ENCODE results near the gene CTF1.

DNA sequence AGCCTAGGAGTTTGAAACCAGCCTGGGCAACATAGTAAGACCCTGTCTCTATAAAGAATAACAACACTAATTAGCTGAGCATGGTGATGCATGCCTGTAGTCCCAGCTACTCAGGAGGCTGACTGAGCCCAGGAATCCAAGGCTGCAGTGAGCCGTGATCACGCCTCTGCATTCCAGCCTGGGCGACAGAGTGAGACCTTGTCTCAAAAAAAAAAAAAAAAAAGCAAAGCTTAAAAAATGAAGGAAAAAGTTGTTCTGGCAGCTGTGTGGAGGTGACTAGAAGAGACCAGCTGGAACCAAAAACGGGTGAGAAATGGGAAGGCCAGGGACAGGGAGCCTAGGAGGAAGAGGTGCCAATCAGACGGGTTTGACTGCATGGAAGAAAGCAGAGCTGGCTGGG, 6.7 kb upstream of the CTF1 start:
- TF ChIP-seq, protein P1, sequence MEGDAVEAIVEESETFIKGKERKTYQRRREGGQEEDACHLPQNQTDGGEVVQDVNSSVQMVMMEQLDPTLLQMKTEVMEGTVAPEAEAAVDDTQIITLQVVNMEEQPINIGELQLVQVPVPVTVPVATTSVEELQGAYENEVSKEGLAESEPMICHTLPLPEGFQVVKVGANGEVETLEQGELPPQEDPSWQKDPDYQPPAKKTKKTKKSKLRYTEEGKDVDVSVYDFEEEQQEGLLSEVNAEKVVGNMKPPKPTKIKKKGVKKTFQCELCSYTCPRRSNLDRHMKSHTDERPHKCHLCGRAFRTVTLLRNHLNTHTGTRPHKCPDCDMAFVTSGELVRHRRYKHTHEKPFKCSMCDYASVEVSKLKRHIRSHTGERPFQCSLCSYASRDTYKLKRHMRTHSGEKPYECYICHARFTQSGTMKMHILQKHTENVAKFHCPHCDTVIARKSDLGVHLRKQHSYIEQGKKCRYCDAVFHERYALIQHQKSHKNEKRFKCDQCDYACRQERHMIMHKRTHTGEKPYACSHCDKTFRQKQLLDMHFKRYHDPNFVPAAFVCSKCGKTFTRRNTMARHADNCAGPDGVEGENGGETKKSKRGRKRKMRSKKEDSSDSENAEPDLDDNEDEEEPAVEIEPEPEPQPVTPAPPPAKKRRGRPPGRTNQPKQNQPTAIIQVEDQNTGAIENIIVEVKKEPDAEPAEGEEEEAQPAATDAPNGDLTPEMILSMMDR (IDR thresholded peaks at IDR 0.05), result no peak
- TF ChIP-seq POLR2A (IDR thresholded peaks at IDR 0.05) (no peak), EP300 (IDR thresholded peaks at IDR 0.05) (no peak)
